SK-N-SH (cell line): Measurements from ENCODE around the gene DPM2. TPM values are rescaled to one million over a fixed set of nuclear protein-coding genes. Genes with fewer than 3 reads are reported as not detected.

Experiments
- CTCF ChIA-PET: fragments of 300-600, 350-600 bp; formaldehyde crosslinking; extraction: SDS; loops from one replicate; lab custom pipeline; 2021; lab: Yijun Ruan, JAX
- POLR2A ChIA-PET: fragments of 350-600 bp; sonication (Branson Sonifier 250); formaldehyde crosslinking; extraction: SDS; loops from one replicate; lab custom pipeline; 2020; ENCODE audit warnings: antibody characterized with exemption, inconsistent platforms; lab: Yijun Ruan, JAX
- DNase-seq: peaks from one replicate; pipeline ENCODE4 v3.0.0; 2012
- H2AFZ ChIP-seq: fragments of 200-600 bp; sonication (generic); 2 replicates; pipeline ENCODE4 v1.8.1; 2016; ENCODE audit warnings: antibody characterized with exemption, mild to moderate bottlenecking, low read depth
- H3F3A ChIP-seq: fragments of 200-600 bp; sonication (generic); replicated peaks from 2 replicates; pipeline ENCODE3; 2016; ENCODE audit warnings: antibody characterized with exemption, mild to moderate bottlenecking; ENCODE audit not compliant: insufficient read depth
- H3K27ac ChIP-seq, 2 experiments: fragments of 200-500 bp in 1 of 2; fragments of 200-600 bp in 1 of 2; sonication (Bioruptor generic) in 1 of 2; sonication (generic), shearing (Covaris generic) in 1 of 2; 2 replicates each; pipeline versions ENCODE4 v1.5.1 to v1.6.1; 2014 to 2016; ENCODE audit warnings: low read depth in 2 of 2, inconsistent platforms in 1 of 2, low read length in 1 of 2, mild to moderate bottlenecking in 1 of 2, mixed read lengths in 1 of 2
- H3K27me3 ChIP-seq: fragments of 200-600 bp; sonication (generic), shearing (Covaris generic); 2 replicates; pipeline ENCODE4 v1.6.1; 2016; ENCODE audit warnings: mixed run types; ENCODE audit not compliant: insufficient read depth
- H3K36me3 ChIP-seq, 2 experiments: fragments of 200-500 bp in 1 of 2; fragments of 200-600 bp in 1 of 2; sonication (Bioruptor generic) in 1 of 2; sonication (generic) in 1 of 2; replicated peaks in 1 of 2; 2 replicates each; pipeline versions ENCODE3 to v1.5.1; 2014 to 2016; ENCODE audit warnings: low read length in 1 of 2, mild to moderate bottlenecking in 1 of 2; ENCODE audit not compliant: insufficient read depth in 2 of 2, control insufficient read depth in 1 of 2
- H3K4me1 ChIP-seq, 2 experiments: fragments of 200-500 bp in 1 of 2; fragments of 200-600 bp in 1 of 2; sonication (Bioruptor generic) in 1 of 2; sonication (generic), shearing (Covaris generic) in 1 of 2; 2 replicates each; pipeline versions ENCODE4 v1.5.1 to v1.6.1; 2014 to 2016; ENCODE audit warnings: low read depth in 1 of 2, low read length in 1 of 2, mixed run types in 1 of 2; ENCODE audit not compliant: insufficient read depth in 2 of 2, control insufficient read depth in 1 of 2
- H3K4me2 ChIP-seq: fragments of 200-600 bp; sonication (generic), shearing (Covaris generic); 2 replicates; pipeline ENCODE4 v1.6.1; 2017; ENCODE audit warnings: mixed run types
- H3K4me3 ChIP-seq, 2 experiments: fragments of 200-500 bp in 1 of 2; fragments of 200-600 bp in 1 of 2; sonication (Bioruptor generic) in 1 of 2; sonication (generic), shearing (Covaris generic) in 1 of 2; 2 replicates each; pipeline versions ENCODE4 v1.5.1 to v1.8.1; 2014 to 2016; ENCODE audit warnings: low read depth in 2 of 2, inconsistent platforms in 1 of 2, low read length in 1 of 2, mild to moderate bottlenecking in 1 of 2, mixed read lengths in 1 of 2, moderate library complexity in 1 of 2
- H3K79me2 ChIP-seq: fragments of 200-600 bp; sonication (generic); 2 replicates; pipeline ENCODE4 v1.8.1; 2017; ENCODE audit warnings: mild to moderate bottlenecking; ENCODE audit not compliant: insufficient read depth
- H3K9ac ChIP-seq: fragments of 200-600 bp; sonication (generic); 2 replicates; pipeline ENCODE4 v1.6.1; 2017; ENCODE audit warnings: mixed run types
- H3K9me2 ChIP-seq: fragments of 200-600 bp; sonication (generic); 2 replicates; pipeline ENCODE4 v1.6.1; 2017; ENCODE audit warnings: mixed run types
- H3K9me3 ChIP-seq: fragments of 200-600 bp; sonication (generic); 2 replicates; pipeline ENCODE4 v1.6.1; 2017; ENCODE audit warnings: mixed run types, mild to moderate bottlenecking, moderate library complexity
- H4K20me1 ChIP-seq: fragments of 200-600 bp; sonication (generic); 2 replicates; pipeline ENCODE4 v1.6.1; 2017; ENCODE audit warnings: mild to moderate bottlenecking, mixed run types; ENCODE audit not compliant: insufficient read depth
- ELF1 ChIP-seq: IDR thresholded peaks from 2 replicates; pipeline ENCODE4 v1.4.0; 2012
- EZH2phosphoT487 ChIP-seq: fragments of 200-600 bp; sonication (generic); IDR thresholded peaks from 2 replicates; pipeline ENCODE4 v1.6.1; 2017; ENCODE audit warnings: low read depth, mixed run types, mild to moderate bottlenecking, antibody characterized with exemption, moderate library complexity, borderline replicate concordance
- FOSL2 ChIP-seq: IDR thresholded peaks from 2 replicates; pipeline ENCODE4 v1.4.0; 2012; ENCODE audit warnings: low read depth, mild to moderate bottlenecking, moderate library complexity, borderline replicate concordance
- FOXM1 ChIP-seq: IDR thresholded peaks from 2 replicates; pipeline ENCODE4 v1.4.0; 2012; ENCODE audit warnings: low read depth, mild to moderate bottlenecking
- GABPA ChIP-seq: IDR thresholded peaks from 2 replicates; pipeline ENCODE4 v1.4.0; 2012; ENCODE audit warnings: low read depth, mild to moderate bottlenecking
- JUND ChIP-seq: IDR thresholded peaks from 2 replicates; pipeline ENCODE4 v1.4.0; 2012
- NFIC ChIP-seq: IDR thresholded peaks from 2 replicates; pipeline ENCODE4 v1.4.0; 2012; ENCODE audit warnings: borderline replicate concordance
- NRF1 ChIP-seq: IDR thresholded peaks from 2 replicates; pipeline ENCODE4 v1.6.1; 2012; ENCODE audit warnings: low read depth, mild to moderate bottlenecking, low read length
- POLR2AphosphoS5 ChIP-seq: IDR thresholded peaks from 2 replicates; pipeline ENCODE4 v1.6.1; 2012; ENCODE audit warnings: low read depth, low read length
- RAD21 ChIP-seq: IDR thresholded peaks from 2 replicates; pipeline ENCODE4 v1.6.1; 2012; ENCODE audit warnings: mild to moderate bottlenecking, low read length
- RCOR1 ChIP-seq: fragments of 150-350 bp; IDR thresholded peaks from 2 replicates; pipeline ENCODE4 v1.6.1; 2017; ENCODE audit warnings: antibody characterized with exemption, low read length
- RFX5 ChIP-seq: IDR thresholded peaks from 2 replicates; pipeline ENCODE4 v1.6.1; 2012; ENCODE audit warnings: mild to moderate bottlenecking, improper control_type of control experiment, low read length
- RXRA ChIP-seq: IDR thresholded peaks from 2 replicates; pipeline ENCODE4 v1.4.0; 2012; ENCODE audit warnings: low read depth, mild to moderate bottlenecking, borderline replicate concordance
- SIN3A ChIP-seq: IDR thresholded peaks from 2 replicates; pipeline ENCODE4 v1.6.1; 2012; ENCODE audit warnings: low read depth, mild to moderate bottlenecking, low read length, moderate library complexity, borderline replicate concordance
- TCF12 ChIP-seq: IDR thresholded peaks from 2 replicates; pipeline ENCODE4 v1.4.0; 2012
- YY1 ChIP-seq: IDR thresholded peaks from 2 replicates; pipeline ENCODE4 v1.4.0; 2012; ENCODE audit warnings: low read depth, mild to moderate bottlenecking
- WGBS: methylation state at CpG from one replicate; pipeline ENCODE4 v1.1.6; 2017; ENCODE audit warnings: low lambda C conversion rate; 5-methylcytosine and 5-hydroxymethylcytosine counted together
- polyA plus RNA-seq, 3 experiments: library from polyadenylated mRNA; depleted of rRNA; stranded (reverse); fragments of >200 nt; gene quantifications; 2 replicates each; pipeline ENCODE4 v1.2.3, GENCODE V29; 2012
- TF ChIP-seq, protein P1 (sequence below): IDR thresholded peaks from 2 replicates; pipeline ENCODE4 v1.4.0; 2012; ENCODE audit warnings: low read depth, borderline replicate concordance
- TF ChIP-seq, protein P2 (sequence below): fragments of 150-350 bp; IDR thresholded peaks from 2 replicates; pipeline ENCODE4 v1.6.1; 2016; ENCODE audit warnings: mild to moderate bottlenecking, low read depth, low read length
- TF ChIP-seq, protein P3 (sequence below): IDR thresholded peaks from 2 replicates; pipeline ENCODE4; 2012

DPM2 gene
- polyA plus RNA-seq, 1 of the 3 experiments (the other 2 are of a cell fraction): 106 TPM

DNA sequence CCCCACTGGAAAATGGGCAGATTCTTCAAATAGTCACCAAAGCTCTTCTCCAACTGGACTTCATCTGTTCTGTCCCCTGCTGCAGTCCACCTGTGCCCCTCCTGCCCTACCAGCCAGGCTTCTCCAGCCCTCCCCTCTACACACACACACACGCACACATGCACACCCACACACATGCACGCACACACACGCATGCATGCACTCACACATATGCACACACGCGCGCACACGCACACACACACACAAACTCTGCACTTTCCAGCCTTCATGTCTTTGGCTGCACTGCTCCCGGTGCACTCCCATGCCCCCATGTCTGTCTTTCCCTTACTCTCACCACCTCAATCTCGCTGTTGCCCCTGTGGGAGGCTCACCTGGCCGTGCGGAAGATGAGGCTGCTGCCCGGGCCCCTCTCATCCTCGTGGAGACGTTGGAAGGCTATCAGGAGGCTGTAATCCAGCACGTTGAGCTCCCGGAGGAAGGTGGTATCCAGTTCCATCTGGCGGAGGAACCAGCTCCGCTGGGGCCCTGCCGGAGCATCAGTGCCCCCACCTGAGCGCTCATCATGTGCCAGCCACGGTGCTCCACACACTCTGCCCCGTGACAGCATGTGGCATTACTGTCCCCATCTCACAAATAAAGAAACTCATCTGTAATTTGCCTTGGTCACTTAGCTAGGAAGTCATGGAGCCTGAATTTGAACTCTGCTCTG, 12.8 kb downstream of the DPM2 start:
- Histone ChIP-seq H2AFZ (no peak overlapping the region), H3K4me1 (peaks cover 13 to 15% of the 10 kb centered on the region in 2 experiments; a peak in 1 of 4 replicates), H4K20me1 (no peaks in the 10 kb centered on the region), H3K27me3 (no peaks in the 10 kb centered on the region), H3K9me3 (no peaks in the 10 kb centered on the region), H3F3A (peaks cover 40% of the 10 kb centered on the region), H3K9me2 (no peaks in the 10 kb centered on the region), H3K36me3 (no peaks in the 10 kb centered on the region), H3K9ac (no peak overlapping the region), H3K4me3 (no peak overlapping the region), H3K27ac (peak overlapping the region in 1 of 2 experiments; percentile 95; a peak in 2 of 4 replicates), H3K4me2 (no peak overlapping the region), H3K79me2 (no peaks in the 10 kb centered on the region)
- POLR2A ChIA-PET: interaction anchor here (0.6 kb wide), 1 partner anchor 377 kb away, joined by 3 read pairs; no protein-coding TSS in a partner anchor
- CTCF ChIA-PET: interaction anchor here (1.0 to 2.0 kb wide), 5 partner anchors 10 to 190 kb away, joined by 3 to 8 read pairs (median 4); partner anchors contain the start of gene TOR2A
- 92% methylated on average over 19 of the region's 22 CpGs for WGBS
- TF ChIP-seq RCOR1 (no peak), RXRA (no peak), TCF12 (no peak), RFX5 (no peak), YY1 (no peak), RAD21 (no peak), ELF1 (no peak), SIN3A (no peak), FOXM1 (no peak), FOSL2 (no peak)
- TF ChIP-seq, protein P1, sequence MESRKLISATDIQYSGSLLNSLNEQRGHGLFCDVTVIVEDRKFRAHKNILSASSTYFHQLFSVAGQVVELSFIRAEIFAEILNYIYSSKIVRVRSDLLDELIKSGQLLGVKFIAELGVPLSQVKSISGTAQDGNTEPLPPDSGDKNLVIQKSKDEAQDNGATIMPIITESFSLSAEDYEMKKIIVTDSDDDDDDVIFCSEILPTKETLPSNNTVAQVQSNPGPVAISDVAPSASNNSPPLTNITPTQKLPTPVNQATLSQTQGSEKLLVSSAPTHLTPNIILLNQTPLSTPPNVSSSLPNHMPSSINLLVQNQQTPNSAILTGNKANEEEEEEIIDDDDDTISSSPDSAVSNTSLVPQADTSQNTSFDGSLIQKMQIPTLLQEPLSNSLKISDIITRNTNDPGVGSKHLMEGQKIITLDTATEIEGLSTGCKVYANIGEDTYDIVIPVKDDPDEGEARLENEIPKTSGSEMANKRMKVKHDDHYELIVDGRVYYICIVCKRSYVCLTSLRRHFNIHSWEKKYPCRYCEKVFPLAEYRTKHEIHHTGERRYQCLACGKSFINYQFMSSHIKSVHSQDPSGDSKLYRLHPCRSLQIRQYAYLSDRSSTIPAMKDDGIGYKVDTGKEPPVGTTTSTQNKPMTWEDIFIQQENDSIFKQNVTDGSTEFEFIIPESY: no peak
- TF ChIP-seq, protein P2, sequence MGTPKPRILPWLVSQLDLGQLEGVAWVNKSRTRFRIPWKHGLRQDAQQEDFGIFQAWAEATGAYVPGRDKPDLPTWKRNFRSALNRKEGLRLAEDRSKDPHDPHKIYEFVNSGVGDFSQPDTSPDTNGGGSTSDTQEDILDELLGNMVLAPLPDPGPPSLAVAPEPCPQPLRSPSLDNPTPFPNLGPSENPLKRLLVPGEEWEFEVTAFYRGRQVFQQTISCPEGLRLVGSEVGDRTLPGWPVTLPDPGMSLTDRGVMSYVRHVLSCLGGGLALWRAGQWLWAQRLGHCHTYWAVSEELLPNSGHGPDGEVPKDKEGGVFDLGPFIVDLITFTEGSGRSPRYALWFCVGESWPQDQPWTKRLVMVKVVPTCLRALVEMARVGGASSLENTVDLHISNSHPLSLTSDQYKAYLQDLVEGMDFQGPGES: no peak
- DNase-seq: no peak

DNA sequence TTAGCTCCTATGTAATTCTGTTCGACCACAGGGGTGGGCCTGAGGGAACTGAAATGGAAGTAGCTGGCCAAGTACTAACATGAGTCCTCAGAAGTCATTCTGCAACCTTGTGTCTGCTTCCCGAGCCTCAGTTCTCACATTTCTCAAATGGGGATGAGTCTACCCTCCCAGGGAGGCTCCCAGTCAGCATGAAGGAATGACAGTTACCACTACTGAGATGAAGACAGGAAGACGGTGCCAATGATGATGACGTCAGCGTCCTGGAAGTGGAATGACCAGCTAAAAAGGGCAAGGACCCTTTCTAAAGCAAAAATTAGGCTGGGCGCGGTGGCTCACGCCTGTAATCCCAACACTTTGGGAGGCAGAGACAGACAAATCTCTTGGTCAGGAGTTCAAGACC, 13.9 kb downstream of the DPM2 start:
- H3K36me3 ChIP-seq: no peaks in the 10 kb centered on the region
- peak overlapping the region in 1 of 2 experiments; percentile 95; a peak in 2 of 4 replicates for H3K27ac ChIP-seq
- DNase-seq: no peak
- no peaks in the 10 kb centered on the region for H3K27me3 ChIP-seq
- WGBS: 47% methylated on average over 8 of the region's 8 CpGs
- no peak overlapping the region for H2AFZ ChIP-seq
- H3K4me3 ChIP-seq: no peak overlapping the region
- no peaks in the 10 kb centered on the region for H4K20me1 ChIP-seq
- ChIA-PET CTCF (interaction anchor here (0.6 to 2.0 kb wide), 8 partner anchors 22 to 333 kb away, joined by 3 to 8 read pairs (median 3); partner anchors contain the start of gene TOR2A), POLR2A (interaction anchor here (0.6 kb wide), 1 partner anchor 42 kb away, joined by 4 read pairs; no protein-coding TSS in a partner anchor)
- peak overlapping the region; percentile 55; the same call in 1 of the 2 replicates for H3K9ac ChIP-seq
- H3K4me2 ChIP-seq: 0 out of 2 replicates have a peak overlapping the region, but pooled peaks have one; percentile 36
- no peaks in the 10 kb centered on the region for H3K79me2 ChIP-seq
- no peaks in the 10 kb centered on the region for H3K9me3 ChIP-seq
- no peaks in the 10 kb centered on the region for H3K9me2 ChIP-seq
- H3F3A ChIP-seq: peaks cover 44% of the 10 kb centered on the region
- peaks cover 9 to 19% of the 10 kb centered on the region in 2 experiments; a peak in 3 of 4 replicates for H3K4me1 ChIP-seq
- peak; percentile 80; the same call in 1 of the 2 replicates for TF ChIP-seq FOSL2
- no peak for TF ChIP-seq EZH2phosphoT487
- TF ChIP-seq, protein P3, sequence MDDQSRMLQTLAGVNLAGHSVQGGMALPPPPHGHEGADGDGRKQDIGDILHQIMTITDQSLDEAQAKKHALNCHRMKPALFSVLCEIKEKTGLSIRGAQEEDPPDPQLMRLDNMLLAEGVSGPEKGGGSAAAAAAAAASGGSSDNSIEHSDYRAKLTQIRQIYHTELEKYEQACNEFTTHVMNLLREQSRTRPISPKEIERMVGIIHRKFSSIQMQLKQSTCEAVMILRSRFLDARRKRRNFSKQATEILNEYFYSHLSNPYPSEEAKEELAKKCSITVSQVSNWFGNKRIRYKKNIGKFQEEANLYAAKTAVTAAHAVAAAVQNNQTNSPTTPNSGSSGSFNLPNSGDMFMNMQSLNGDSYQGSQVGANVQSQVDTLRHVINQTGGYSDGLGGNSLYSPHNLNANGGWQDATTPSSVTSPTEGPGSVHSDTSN: peak; percentile 67; the same call in 1 of the 2 replicates
- TF ChIP-seq JUND: peak; percentile 76
- TF ChIP-seq TCF12: peak; percentile 60; the same call in 1 of the 2 replicates
- no peak for TF ChIP-seq NRF1
- peak; percentile 57 for TF ChIP-seq NFIC
- TF ChIP-seq POLR2AphosphoS5: peak; percentile 17; the same call in 1 of the 2 replicates
- TF ChIP-seq GABPA: peak; percentile 26
- TF ChIP-seq RAD21: no peak
